Aorta (tissue), 5 donors: ENCODE results near the gene CHFR. TPM values are rescaled to one million over a fixed set of nuclear protein-coding genes. Genes with fewer than 3 reads are reported as not detected.
"Not testable (repeated sequence)": the region's sequence is repeated elsewhere in the genome, so short reads cannot be mapped to it uniquely, and the experiment has no call there.

ENCODE experiments used
- ATAC-seq: fragments of 200-7000 bp; cut with Tn5 transposase; one replicate; pipeline ENCODE4 v1.9.1; 2022; ENCODE audit warnings: moderate library complexity; ENCODE audit not compliant: low FRiP score
- DNase-seq, 2 donors: peaks; one replicate each; pipeline ENCODE4 v3.0.0-alpha.2; 2020
- H3K27ac ChIP-seq, 2 donors: one replicate each; pipeline ENCODE4 v1.5.1; 2013; ENCODE audit warnings: low read length in 2 of 2, mild to moderate bottlenecking in 2 of 2, moderate library complexity in 2 of 2, control low read depth in 1 of 2, inconsistent platforms in 1 of 2, low read depth in 1 of 2
- H3K27me3 ChIP-seq, 2 donors: one replicate each; pipeline ENCODE4 v1.6.1; 2013; ENCODE audit warnings: control low read depth in 1 of 2, low read length in 1 of 2, mild to moderate bottlenecking in 1 of 2, moderate library complexity in 1 of 2; ENCODE audit not compliant: insufficient read depth in 2 of 2, control insufficient read depth in 1 of 2
- H3K36me3 ChIP-seq, 2 donors: one replicate each; pipeline ENCODE4 v1.6.1; 2013; ENCODE audit warnings: control low read depth in 1 of 2, low read length in 1 of 2, mild to moderate bottlenecking in 1 of 2; ENCODE audit not compliant: insufficient read depth in 2 of 2, control insufficient read depth in 1 of 2
- H3K4me1 ChIP-seq, 2 donors: one replicate each; pipeline ENCODE4 v1.6.1; 2013; ENCODE audit warnings: low read length in 2 of 2, control low read depth in 1 of 2, mild to moderate bottlenecking in 1 of 2, moderate library complexity in 1 of 2; ENCODE audit not compliant: insufficient read depth in 2 of 2, control insufficient read depth in 1 of 2
- H3K4me3 ChIP-seq, 2 donors: one replicate each; pipeline ENCODE4 v1.5.1; 2013; ENCODE audit warnings: low read length in 2 of 2, control low read depth in 1 of 2, mild to moderate bottlenecking in 1 of 2
- H3K9me3 ChIP-seq: one replicate; pipeline ENCODE4 v1.6.1; 2013; ENCODE audit warnings: mild to moderate bottlenecking, low read length; ENCODE audit not compliant: control insufficient read depth
- WGBS, 2 donors: extraction: QIAGEN DNeasy Blood & Tissue Kit; methylation state at CpG; one replicate each; pipeline ENCODE4 v1.1.7; 2013; 5-methylcytosine and 5-hydroxymethylcytosine counted together
- intact Hi-C, 2 donors: fragments of 100-400 bp; cut with DNase I; formaldehyde crosslinking; loops; one replicate each; pipeline versions ENCODE4 v1.14.2 to v1.15.0; 2022
- polyA plus RNA-seq, 2 donors: library from polyadenylated mRNA; stranded (reverse); fragments of 200-250 nt; gene quantifications; one replicate each; pipeline ENCODE4 v1.2.3, GENCODE V29; 2013
- total RNA-seq, 2 donors: library from RNA; stranded (reverse); fragmentation: NEBNext Ultra II Directional; extraction: Animal tissue kit (Norgen Biotek cat#: 25700); gene quantifications; one replicate each; pipeline ENCODE4 v1.2.1, GENCODE V29; 2021
- donor health status: healthy with polysubstance abuse.
- donor health status: Bipolar disorder and iron deficiency.
- donor health status: DM: no; HTN: no; CAD: no.
- donor health status: DM: no; HTN: no; CAD: no.
- donor health status: DM: yes; HTN: yes; CAD: no.

The CHFR gene
- total and polyA plus RNA-seq, 4 donors: 9.1 to 58.7 (median 44.9) TPM

GRCh38 chr12:132921685-132922084 is 34.3 kb upstream of the CHFR start:
- Histone ChIP-seq H3K9me3 (peaks cover 28% of the 10 kb centered on the region), H3K27ac (no peak overlapping the region), H3K4me1 (no peaks in the 10 kb centered on the region), H3K27me3 (peaks cover 0 to 2% of the 10 kb centered on the region in 2 donors), H3K36me3 (peaks cover 8 to 9% of the 10 kb centered on the region in 2 donors), H3K4me3 (peak overlapping the region in 1 of 2 donors; percentile 3)
- no peak for DNase-seq
- ATAC-seq: no peak
- intact Hi-C loops: no loop called here
- WGBS, 2 donors: 71 to 73% methylated on average over 9 of the region's 9 CpGs

- Histone ChIP-seq H3K4me3 (no peak overlapping the region), H3K27me3 (no peaks in the 10 kb centered on the region), H3K36me3 (peaks cover 2% of the 10 kb centered on the region in 2 donors), H3K4me1 (no peaks in the 10 kb centered on the region), H3K27ac (no peak overlapping the region), H3K9me3 (peaks cover 14% of the 10 kb centered on the region)
- no peak for DNase-seq
- 96% methylated on average over 6 of the region's 6 CpGs for WGBS, 2 donors
- intact Hi-C loops: no loop called here
- no peak for ATAC-seq
Observed at GRCh38 chr12:132918680-132919079, 31.3 kb upstream of the CHFR start.

GRCh38 chr12:132909030-132909368 is 21.6 kb upstream of the CHFR start:
- 0 to 1% methylated on average over 22 of the region's 22 CpGs for WGBS, 2 donors
- H3K36me3 ChIP-seq: no peaks in the 10 kb centered on the region
- ATAC-seq (peak; percentile 23), DNase-seq (no peak)
- peak overlapping the region; percentile 22 to 49 for H3K4me3 ChIP-seq
- H3K27me3 ChIP-seq: no peaks in the 10 kb centered on the region
- no peaks in the 10 kb centered on the region for H3K9me3 ChIP-seq
- H3K27ac ChIP-seq: peak overlapping the region in 1 of 2 donors; percentile 4
- intact Hi-C loops: loop anchor here in 1 of 2 donors (2.0 kb wide), 1 partner anchor 48 kb away; the partner anchor contains the start of gene ZNF605
- no peaks in the 10 kb centered on the region for H3K4me1 ChIP-seq

- Histone ChIP-seq H3K9me3 (no peaks in the 10 kb centered on the region), H3K36me3 (no peaks in the 10 kb centered on the region), H3K27me3 (no peaks in the 10 kb centered on the region), H3K4me1 (no peaks in the 10 kb centered on the region), H3K4me3 (peak overlapping the region; percentile 22 to 49), H3K27ac (peak overlapping the region in 1 of 2 donors; percentile 6)
- intact Hi-C loops: loop anchor here in 1 of 2 donors (1.0 to 2.0 kb wide), 3 partner anchors 21 to 79 kb away; partner anchors contain the start of genes CHFR and ZNF605
- WGBS, 2 donors: 0 to 1% methylated on average over 85 of the region's 85 CpGs
- peak; percentile 97 for ATAC-seq
- DNase-seq: peak; percentile 98
Observed at GRCh38 chr12:132908145-132909029, 21.0 kb upstream of the CHFR start.

- H3K27me3 ChIP-seq, H3K27ac ChIP-seq, DNase-seq, H3K4me1 ChIP-seq, ATAC-seq, H3K36me3 ChIP-seq, H3K9me3 ChIP-seq: not testable (repeated sequence)
- intact Hi-C loops: loop anchor here in 1 of 2 donors (1.0 to 2.0 kb wide), 3 partner anchors 20 to 78 kb away; partner anchors contain the start of genes CHFR and ZNF605
- 4% methylated on average over 22 to 23 of the region's 23 CpGs for WGBS, 2 donors
- H3K4me3 ChIP-seq: peak overlapping the region; percentile 8 to 27
Observed at GRCh38 chr12:132907789-132908144, 20.4 kb upstream of the CHFR start.

GRCh38 chr12:132907216-132907615 is 19.8 kb upstream of the CHFR start:
- WGBS, 2 donors: 25 to 26% methylated on average over 16 of the region's 16 CpGs
- no peaks in the 10 kb centered on the region for H3K36me3 ChIP-seq
- no peaks in the 10 kb centered on the region for H3K9me3 ChIP-seq
- intact Hi-C loops: no loop called here
- ATAC-seq (no peak), DNase-seq (no peak)
- no peak overlapping the region for H3K27ac ChIP-seq
- no peaks in the 10 kb centered on the region for H3K4me1 ChIP-seq
- H3K27me3 ChIP-seq: no peaks in the 10 kb centered on the region
- no peak overlapping the region for H3K4me3 ChIP-seq

- Histone ChIP-seq H3K27ac (no peak overlapping the region), H3K4me3 (no peak overlapping the region), H3K9me3 (no peaks in the 10 kb centered on the region), H3K27me3 (no peaks in the 10 kb centered on the region), H3K36me3 (no peaks in the 10 kb centered on the region), H3K4me1 (no peaks in the 10 kb centered on the region)
- ATAC-seq (peak; percentile 78), DNase-seq (peak; percentile 89 to 94)
- 8 to 10% methylated on average over 30 of the region's 30 CpGs for WGBS, 2 donors
- intact Hi-C loops: no loop called here
Observed at GRCh38 chr12:132904718-132905328, 17.4 kb upstream of the CHFR start.

GRCh38 chr12:132899033-132899432 is 11.6 kb upstream of the CHFR start:
- 92 to 93% methylated on average over 5 of the region's 5 CpGs for WGBS, 2 donors
- H3K36me3 ChIP-seq: no peaks in the 10 kb centered on the region
- H3K4me3 ChIP-seq: no peak overlapping the region
- no peak for DNase-seq
- no peaks in the 10 kb centered on the region for H3K4me1 ChIP-seq
- no peak overlapping the region for H3K27ac ChIP-seq
- H3K9me3 ChIP-seq: no peaks in the 10 kb centered on the region
- ATAC-seq: no peak
- H3K27me3 ChIP-seq: no peaks in the 10 kb centered on the region
- intact Hi-C loops: no loop called here
